K562 treated with DMSO at 1 percent for 12 hours (cell line): Measurements from ENCODE around the gene GABARAP. TPM values are rescaled to one million over a fixed set of nuclear protein-coding genes. Genes with fewer than 3 reads are reported as not detected.

Source experiments
- total RNA-seq: library from RNA; unstranded; fragments of 300-600 nt; gene quantifications from 2 replicates; pipeline ENCODE4 v1.2.3, GENCODE V29; 2022; ENCODE audit not compliant: insufficient read depth

GABARAP gene
- 233 and 263 TPM in 2 replicates for total RNA-seq

DNA sequence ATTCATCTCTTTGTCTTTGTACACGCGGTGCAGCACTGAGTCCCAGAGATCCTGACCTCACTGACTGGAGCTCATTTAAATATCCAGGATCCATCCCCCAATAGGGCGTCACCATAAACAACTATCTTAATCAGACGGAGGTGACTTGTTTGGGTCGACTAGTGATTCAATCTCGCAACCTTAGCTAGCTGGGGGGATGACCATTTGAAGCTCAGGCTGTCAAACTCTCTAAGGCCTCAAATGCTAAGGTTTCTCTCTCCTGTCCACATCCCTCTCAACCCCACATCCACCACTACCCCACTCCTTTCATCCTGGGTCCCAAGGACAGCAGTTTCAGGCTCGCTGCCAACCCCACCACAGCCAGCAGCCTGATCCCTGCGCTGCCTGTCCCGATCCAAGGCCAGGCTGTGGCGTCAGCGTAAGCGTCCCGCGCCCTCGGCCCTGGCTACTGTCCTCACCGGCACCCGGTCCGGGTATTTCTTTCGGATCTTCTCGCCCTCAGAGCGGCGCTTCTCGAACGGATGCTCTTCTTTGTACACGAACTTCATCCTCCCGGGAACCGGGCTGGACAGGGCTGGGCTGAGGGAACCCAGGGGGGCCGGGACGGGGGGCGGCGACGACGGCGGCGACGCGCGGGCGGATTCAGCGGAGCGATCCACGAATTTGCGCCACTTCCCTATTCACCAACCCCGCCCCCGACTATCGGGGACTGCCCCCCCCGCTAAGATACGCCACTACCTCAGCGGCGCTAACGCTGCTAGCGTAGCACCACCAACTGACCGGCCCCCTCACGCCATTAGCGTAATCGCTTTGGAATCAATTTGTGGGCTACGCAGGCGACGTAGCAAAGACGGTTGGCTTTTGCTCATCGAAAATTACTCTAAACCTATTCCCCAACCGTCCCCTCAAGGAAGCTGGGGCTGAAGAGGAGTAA lies at the start of gene GABARAP:
GABARAP (minus strand) TSS at position 667 of the 934 bp plus-strand sequence; CDS start at position 548, 119 bp downstream.

DNA sequence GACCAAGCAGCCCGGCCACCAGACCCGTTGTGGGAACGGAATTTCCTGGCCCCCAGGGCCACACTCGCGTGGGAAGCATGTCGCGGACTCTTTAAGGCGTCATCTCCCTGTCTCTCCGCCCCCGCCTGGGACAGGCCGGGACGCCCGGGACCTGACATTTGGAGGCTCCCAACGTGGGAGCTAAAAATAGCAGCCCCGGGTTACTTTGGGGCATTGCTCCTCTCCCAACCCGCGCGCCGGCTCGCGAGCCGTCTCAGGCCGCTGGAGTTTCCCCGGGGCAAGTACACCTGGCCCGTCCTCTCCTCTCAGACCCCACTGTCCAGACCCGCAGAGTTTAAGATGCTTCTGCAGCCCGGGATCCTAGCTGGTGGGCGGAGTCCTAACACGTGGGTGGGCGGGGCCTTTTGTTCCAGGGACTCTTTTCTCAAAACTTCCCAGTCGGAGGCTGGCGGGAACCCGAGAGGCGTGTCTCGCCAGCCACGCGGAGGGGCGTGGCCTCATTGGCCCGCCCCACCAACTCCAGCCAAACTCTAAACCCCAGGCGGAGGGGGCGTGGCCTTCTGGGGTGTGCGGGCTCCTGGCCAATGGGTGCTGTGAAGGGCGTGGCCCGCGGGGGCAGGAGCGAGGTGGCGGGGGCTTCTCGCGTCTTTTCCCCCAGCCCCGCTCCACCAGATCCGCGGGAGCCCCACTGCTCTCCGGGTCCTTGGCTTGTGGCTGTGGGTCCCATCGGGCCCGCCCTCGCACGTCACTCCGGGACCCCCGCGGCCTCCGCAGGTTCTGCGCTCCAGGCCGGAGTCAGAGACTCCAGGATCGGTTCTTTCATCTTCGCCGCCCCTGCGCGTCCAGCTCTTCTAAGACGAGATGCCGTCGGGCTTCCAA lies 39.1 kb upstream of the GABARAP start, which contains the start of gene SLC2A4:
SLC2A4 (plus strand) TSS at position 645 of the 879 bp plus-strand sequence; CDS start at position 862, 217 bp downstream.

DNA sequence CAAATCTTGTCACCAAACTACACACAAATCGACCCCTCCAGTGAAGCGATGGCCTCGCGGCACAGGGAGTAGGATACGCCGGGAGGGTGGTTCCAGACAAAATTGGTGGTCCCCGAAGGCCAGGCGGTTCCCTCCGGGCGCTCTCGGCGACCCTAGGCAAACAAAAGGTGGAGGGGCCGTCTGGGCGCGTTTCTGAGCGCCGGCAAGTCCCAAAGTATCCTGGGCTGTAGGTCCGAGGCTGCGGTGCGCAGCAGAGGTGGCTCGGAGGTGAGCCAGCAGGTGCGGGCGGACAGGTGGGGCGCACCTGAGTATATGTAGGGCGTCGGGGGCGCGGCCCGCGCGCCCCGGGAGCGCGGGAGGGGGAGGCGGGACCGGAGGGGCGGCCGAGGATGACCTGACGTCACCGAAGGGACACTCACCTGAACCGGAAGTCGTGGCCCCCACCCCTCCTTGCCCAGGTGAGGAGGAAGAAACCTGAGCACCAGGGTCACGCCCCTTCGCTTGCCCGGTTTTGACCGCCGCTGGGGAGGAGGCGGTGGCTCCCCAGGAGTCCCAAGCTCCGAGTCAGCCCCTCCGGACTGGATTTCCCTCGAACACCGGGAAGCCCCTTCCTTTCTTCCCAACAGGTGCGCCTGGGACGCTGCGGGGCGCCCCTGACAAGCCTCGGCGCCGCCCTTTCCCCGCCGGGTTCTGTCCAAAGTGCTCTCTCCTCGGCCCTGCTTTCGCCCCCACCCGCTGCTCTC lies 20.1 kb upstream of the GABARAP start, which contains the start of gene CLDN7:
CLDN7 (minus strand) TSS at position 287 of the 743 bp plus-strand sequence. CDS start 435 bp downstream, outside the sequence.

DNA sequence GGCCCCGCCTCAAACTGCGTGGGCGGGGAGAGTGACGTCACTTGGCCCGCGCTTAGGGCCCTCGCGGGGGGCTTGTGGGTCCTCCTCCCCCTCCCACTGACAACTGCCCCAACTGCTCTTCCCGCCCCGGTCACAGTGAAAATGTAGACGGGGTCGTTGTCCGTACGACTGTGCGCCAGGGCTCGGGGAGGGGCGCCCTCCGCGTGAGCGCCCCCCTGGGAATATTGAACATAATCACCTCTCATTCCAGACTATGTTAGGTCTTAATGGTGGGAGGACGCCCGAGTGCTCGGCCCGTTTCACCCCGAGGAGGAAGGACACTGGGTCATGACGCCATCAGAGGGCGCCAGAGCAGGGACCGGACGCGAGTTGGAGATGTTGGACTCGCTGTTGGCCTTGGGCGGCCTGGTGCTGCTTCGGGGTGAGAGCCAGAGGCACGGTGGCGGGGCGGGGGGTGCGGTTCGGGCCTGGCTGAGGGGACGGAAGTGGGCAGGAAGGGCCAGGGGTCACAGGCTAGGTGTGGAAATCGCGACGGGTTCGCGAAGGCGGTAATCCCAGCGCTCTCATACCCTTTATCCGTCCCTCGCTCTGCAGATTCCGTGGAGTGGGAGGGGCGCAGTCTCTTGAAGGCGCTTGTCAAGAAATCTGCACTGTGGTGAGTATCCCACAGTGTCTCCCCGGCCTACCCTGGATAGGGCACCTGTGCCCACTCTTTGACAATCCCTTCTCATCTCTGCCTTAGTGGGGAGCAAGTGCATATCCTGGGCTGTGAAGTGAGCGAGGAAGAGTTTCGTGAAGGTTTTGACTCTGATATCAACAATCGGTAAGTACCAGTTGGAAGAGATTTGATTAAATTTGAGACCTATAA lies 10.2 kb upstream of the GABARAP start, which contains the start of gene ELP5:
ELP5 (plus strand) TSS at position 40 of the 868 bp plus-strand sequence; CDS start at position 376, 336 bp downstream.

GRCh38 chr17:7251661-7252175 lies 9.5 kb upstream of the GABARAP start, which contains the start of gene CTDNEP1:
CTDNEP1 (minus strand) TSS chr17:7251734; CDS start chr17:7251296, 438 bp downstream.

DNA sequence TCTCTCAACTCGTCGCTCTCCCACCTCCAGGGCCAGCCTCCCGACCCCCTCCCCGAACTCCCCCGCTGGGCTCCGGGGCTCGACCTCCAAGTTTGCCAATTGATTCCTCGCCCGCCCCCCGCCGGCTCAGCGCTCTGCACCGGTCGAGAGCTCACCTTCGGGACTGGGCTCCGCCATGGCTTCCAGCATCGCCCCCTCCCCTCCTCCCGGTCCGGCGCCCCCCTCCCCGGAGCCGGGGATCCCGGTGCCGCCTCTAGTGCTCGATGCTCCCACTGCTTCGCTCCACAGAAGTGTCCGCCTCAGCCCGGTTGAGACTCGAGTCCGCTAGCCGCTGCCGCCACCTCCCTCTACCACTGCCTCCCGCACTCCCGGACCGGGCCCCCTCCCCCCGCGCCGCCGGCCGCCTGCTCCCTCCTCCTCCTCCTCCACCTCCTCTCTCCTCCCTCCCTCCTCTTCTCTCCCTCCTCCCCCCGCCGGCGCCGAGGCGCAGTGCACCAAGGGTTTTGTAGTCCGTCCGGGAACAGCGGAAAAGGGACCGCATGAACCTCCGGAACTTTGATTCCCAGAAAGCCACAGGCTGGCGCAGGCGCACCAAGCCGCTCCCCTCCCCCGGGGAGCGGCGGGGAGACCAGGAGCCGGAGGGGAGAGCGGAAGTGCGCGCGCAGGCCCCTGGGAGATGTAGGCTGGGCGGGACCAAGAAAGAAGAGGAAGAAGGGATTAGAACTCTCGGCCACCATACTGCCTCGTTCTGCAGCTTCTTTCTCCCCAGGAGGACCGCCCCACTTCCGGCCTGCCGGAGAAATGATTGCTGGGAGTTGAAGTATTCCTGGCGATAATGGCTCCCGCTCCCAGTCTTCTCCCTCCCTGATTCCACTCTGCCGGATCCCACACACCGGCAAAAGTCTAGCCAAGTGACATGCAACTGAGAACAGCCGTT lies 2.9 kb downstream of the GABARAP start, which contains the start of gene PHF23:
PHF23 (minus strand) TSS at position 367 of the 937 bp plus-strand sequence; CDS start at position 189, 178 bp downstream.

DNA sequence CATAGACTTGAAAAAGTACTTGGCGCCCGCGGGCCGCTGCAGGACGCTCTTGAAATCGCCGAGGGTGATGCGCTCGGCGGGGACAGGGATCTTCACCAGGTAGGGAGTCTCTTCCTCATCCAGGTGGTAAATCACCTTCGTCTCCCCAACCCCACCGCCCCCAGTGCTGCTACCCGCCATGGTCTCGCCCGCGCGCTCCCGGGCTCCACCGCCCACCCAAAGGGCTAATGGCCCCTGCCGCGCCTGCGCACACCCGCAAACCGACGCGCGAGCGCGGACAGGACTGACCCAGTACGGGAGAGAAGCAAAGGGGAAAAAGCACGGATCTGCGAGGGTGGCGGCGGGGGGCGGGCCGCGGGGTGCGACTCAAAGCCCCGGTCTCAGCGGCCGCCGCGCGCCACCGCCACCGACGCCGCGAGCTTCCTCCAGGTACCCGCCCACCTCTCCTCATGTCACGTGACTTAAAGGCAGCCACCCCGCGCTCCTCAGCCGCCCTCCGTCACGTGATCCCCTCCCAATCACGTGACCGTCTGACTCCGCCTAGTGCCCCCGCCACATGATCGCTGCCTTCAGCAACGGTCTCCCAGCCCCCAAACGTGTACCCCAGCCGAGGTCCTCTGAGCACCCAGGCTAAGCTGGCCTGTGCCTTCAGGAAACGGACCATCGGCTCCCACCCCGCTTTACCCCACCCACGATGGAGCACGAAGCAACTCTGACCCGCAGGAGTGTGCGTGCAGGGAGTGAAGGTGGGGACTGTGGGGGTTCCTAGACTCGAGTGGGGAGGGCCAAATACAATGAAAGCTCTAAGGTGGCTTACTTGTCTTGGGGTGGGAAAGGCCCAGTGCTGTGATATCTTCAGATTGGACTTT lies 7.9 kb downstream of the GABARAP start, which contains the start of gene DVL2:
DVL2 (minus strand) TSS at position 435 of the 869 bp plus-strand sequence; CDS start at position 180, 255 bp downstream.

GRCh38 chr17:7219812-7220592 lies 22.2 kb downstream of the GABARAP start, which contains the start of the genes ACADVL and DLG4:
ACADVL (plus strand) TSS chr17:7219938; CDS start chr17:7219985, 47 bp downstream.
DLG4 (minus strand) TSS chr17:7219836.

Other genes starting within 250 kb of the GABARAP start
- gene ALOX12, start 246.4 kb downstream of the GABARAP start, total RNA-seq: 1.4 and 3.1 TPM in 2 replicates
- gene RNASEK, start 229.8 kb downstream of the GABARAP start, total RNA-seq: 299 and 329 TPM in 2 replicates
- gene BCL6B, start 219.4 kb downstream of the GABARAP start, total RNA-seq: 0.22 and 0.97 TPM in 2 replicates
- 5.3 and 5.5 TPM in 2 replicates for gene SLC16A13, start 206.4 kb downstream of the GABARAP start, total RNA-seq
- not detected in 2 replicates for gene SLC16A11, start 198.4 kb downstream of the GABARAP start, total RNA-seq
- gene CLEC10A, start 162.2 kb downstream of the GABARAP start, total RNA-seq: not detected in 2 replicates
- not detected in 2 replicates for gene ASGR2, start 127.6 kb downstream of the GABARAP start, total RNA-seq
- not detected in 2 replicates for gene ASGR1, start 63.1 kb downstream of the GABARAP start, total RNA-seq
- gene DLG4, start 22.6 kb downstream of the GABARAP start, total RNA-seq: 2.6 and 2.8 TPM in 2 replicates
- gene ACADVL, start 22.5 kb downstream of the GABARAP start, total RNA-seq: 256 and 286 TPM in 2 replicates
- gene DVL2, start 7.9 kb downstream of the GABARAP start, total RNA-seq: 32.1 and 61.1 TPM in 2 replicates
- 23.0 and 29.8 TPM in 2 replicates for gene PHF23, start 3.0 kb downstream of the GABARAP start, total RNA-seq
- 60.4 and 70.5 TPM in 2 replicates for gene CTDNEP1, start 9.3 kb upstream of the GABARAP start, total RNA-seq
- gene ELP5, start 9.8 kb upstream of the GABARAP start, total RNA-seq: 55.2 and 59.1 TPM in 2 replicates
- gene CLDN7, start 20.0 kb upstream of the GABARAP start, total RNA-seq: 15.9 and 34.5 TPM in 2 replicates
- gene SLC2A4, start 39.3 kb upstream of the GABARAP start, total RNA-seq: not detected in 2 replicates
- gene YBX2, start 52.2 kb upstream of the GABARAP start, total RNA-seq: not detected in 2 replicates
- 279 and 294 TPM in 2 replicates for gene EIF5A, start 65.2 kb upstream of the GABARAP start, total RNA-seq
- 43.1 and 74.6 TPM in 2 replicates for gene GPS2, start 72.9 kb upstream of the GABARAP start, total RNA-seq
- gene NEURL4, start 86.9 kb upstream of the GABARAP start, total RNA-seq: 7.2 and 16.1 TPM in 2 replicates
- 2.4 and 3.7 TPM in 2 replicates for gene ACAP1, start 94.1 kb upstream of the GABARAP start, total RNA-seq
- gene KCTD11, start 109.7 kb upstream of the GABARAP start, total RNA-seq: 4.2 and 6.3 TPM in 2 replicates
- not detected in 2 replicates for gene TMEM95, start 112.7 kb upstream of the GABARAP start, total RNA-seq
- gene TNK1, start 138.6 kb upstream of the GABARAP start, total RNA-seq: 4.7 and 6.0 TPM in 2 replicates
- 7.2 and 9.4 TPM in 2 replicates for gene PLSCR3, start 152.1 kb upstream of the GABARAP start, total RNA-seq
- 43.4 and 76.9 TPM in 2 replicates for gene TMEM256, start 161.6 kb upstream of the GABARAP start, total RNA-seq
- 4.4 and 13.0 TPM in 2 replicates for gene NLGN2, start 165.4 kb upstream of the GABARAP start, total RNA-seq
- not detected in 2 replicates for gene SPEM1, start 177.9 kb upstream of the GABARAP start, total RNA-seq
- gene SPEM2, start 183.2 kb upstream of the GABARAP start, total RNA-seq: not detected in 2 replicates
- not detected in 2 replicates for gene SPEM3, start 186.4 kb upstream of the GABARAP start, total RNA-seq
- gene TMEM102, start 193.0 kb upstream of the GABARAP start, total RNA-seq: 12.3 and 12.6 TPM in 2 replicates
- 3.8 and 6.1 TPM in 2 replicates for gene FGF11, start 197.1 kb upstream of the GABARAP start, total RNA-seq
- 10.1 and 10.9 TPM in 2 replicates for gene CHRNB1, start 202.6 kb upstream of the GABARAP start, total RNA-seq
- 1.2 and 5.1 TPM in 2 replicates for gene ZBTB4, start 237.2 kb upstream of the GABARAP start, total RNA-seq
- not detected in 2 replicates for gene SLC35G6, start 239.0 kb upstream of the GABARAP start, total RNA-seq
- gene POLR2A, start 241.9 kb upstream of the GABARAP start, total RNA-seq: 19.1 and 87.4 TPM in 2 replicates